HepG2 (cell line): ENCODE data around the gene SMIM9. TPM values are rescaled to one million over a fixed set of nuclear protein-coding genes. Genes with fewer than 3 reads are reported as not detected.

ENCODE experiments used
- CSRNP2 ChIP-seq: sonication (generic); formaldehyde crosslinking; conservative IDR thresholded peaks from 2 replicates; pipeline ENCODE4 v1.8.0; 2022; ENCODE audit warnings: low read depth, missing genetic modification reagents
- GABPB1 ChIP-seq: IDR thresholded peaks from 2 replicates; pipeline ENCODE4 v1.6.1; 2016; ENCODE audit warnings: mild to moderate bottlenecking, missing genetic modification reagents, moderate library complexity, missing compliant biosample characterization
- GMEB1 ChIP-seq: sonication (generic); formaldehyde crosslinking; IDR thresholded peaks from 2 replicates; pipeline ENCODE4 v1.5.1; 2020; ENCODE audit warnings: missing genetic modification reagents, mild to moderate bottlenecking, borderline replicate concordance
- KDM5B ChIP-seq: sonication (generic); formaldehyde crosslinking; IDR thresholded peaks from 2 replicates; pipeline ENCODE4 v1.4.0; 2020; ENCODE audit warnings: missing genetic modification reagents, mild to moderate bottlenecking, borderline replicate concordance
- MAZ ChIP-seq, 2 experiments: sonication (generic) in 1 of 2; formaldehyde crosslinking in 1 of 2; IDR thresholded peaks; 2 replicates each; pipeline versions ENCODE4 v1.5.0 to v1.6.1; 2012 to 2020; ENCODE audit warnings: low read depth in 2 of 2, mild to moderate bottlenecking in 2 of 2, borderline replicate concordance in 1 of 2, improper control_type of control experiment in 1 of 2, low read length in 1 of 2, missing genetic modification reagents in 1 of 2, moderate library complexity in 1 of 2
- NONO ChIP-seq, 2 experiments: fragments of 450-650 bp in 1 of 2; sonication (generic) in 1 of 2; formaldehyde crosslinking in 1 of 2; IDR thresholded peaks in 1 of 2; conservative IDR thresholded peaks in 1 of 2; 2 replicates each; pipeline versions ENCODE4 v1.6.1 to v1.8.0; 2017 to 2022; ENCODE audit warnings: mild to moderate bottlenecking in 1 of 2, missing genetic modification reagents in 1 of 2, moderate library complexity in 1 of 2
- ONECUT2 ChIP-seq: sonication (generic); formaldehyde crosslinking; IDR thresholded peaks from 2 replicates; pipeline ENCODE4 v1.4.0; 2020; ENCODE audit warnings: missing genetic modification reagents
- RBFOX2 ChIP-seq: fragments of 200-400 bp; formaldehyde crosslinking; IDR thresholded peaks from 2 replicates; pipeline ENCODE4 v1.6.1; 2017; ENCODE audit warnings: low read depth, mild to moderate bottlenecking, low read length
- SIN3A ChIP-seq: IDR thresholded peaks from 2 replicates; pipeline ENCODE4 v1.6.1; 2011; ENCODE audit warnings: low read depth, mild to moderate bottlenecking, control low read depth, low read length, borderline replicate concordance
- SIN3B ChIP-seq: fragments of 150-350 bp; IDR thresholded peaks from 2 replicates; pipeline ENCODE4 v1.6.1; 2014; ENCODE audit warnings: low read length
- UBTF ChIP-seq: sonication (generic); formaldehyde crosslinking; IDR thresholded peaks from 2 replicates; pipeline ENCODE4 v1.4.0; 2020; ENCODE audit warnings: mild to moderate bottlenecking, missing genetic modification reagents
- ZFY ChIP-seq: sonication (generic); formaldehyde crosslinking; IDR thresholded peaks from 2 replicates; pipeline ENCODE4 v1.4.0; 2020; ENCODE audit warnings: missing genetic modification reagents
- ZNF12 ChIP-seq: sonication (generic); formaldehyde crosslinking; IDR thresholded peaks from 2 replicates; pipeline ENCODE4 v1.5.0; 2020; ENCODE audit warnings: missing genetic modification reagents
- ZNF274 ChIP-seq: sonication (generic); formaldehyde crosslinking; IDR thresholded peaks from 2 replicates; pipeline ENCODE4 v1.5.1; 2020; ENCODE audit warnings: mild to moderate bottlenecking, missing genetic modification reagents
- ZNF33B ChIP-seq: sonication (generic); formaldehyde crosslinking; IDR thresholded peaks from 2 replicates; pipeline ENCODE4 v1.5.1; 2020; ENCODE audit warnings: mild to moderate bottlenecking, missing genetic modification reagents
- ZNF501 ChIP-seq: sonication (generic); formaldehyde crosslinking; IDR thresholded peaks from 2 replicates; pipeline ENCODE4 v1.5.1; 2020; ENCODE audit warnings: mild to moderate bottlenecking, moderate library complexity, missing genetic modification reagents
- ZNF800 ChIP-seq: sonication (generic); formaldehyde crosslinking; IDR thresholded peaks from 2 replicates; pipeline ENCODE4 v1.4.0; 2020; ENCODE audit warnings: missing genetic modification reagents
- polyA plus RNA-seq, 8 experiments: library from polyadenylated mRNA; depleted of rRNA in 3 of 8; stranded (reverse) in 7 of 8; unstranded in 1 of 8; fragments of >200 nt; fragmentation: Illumina TruSeq in 4 of 8; extraction: Trizol in 4 of 8; gene quantifications; 2 replicates each; pipeline versions ENCODE4 v1.2.1 to v1.2.3, GENCODE V29; 2011 to 2016; ENCODE audit warnings: low read depth in 4 of 8, missing spikeins in 1 of 8, mixed read lengths in 1 of 8; ENCODE audit not compliant: insufficient read depth in 1 of 8
- total RNA-seq, 5 experiments: library from RNA; depleted of rRNA; stranded (reverse); fragments of >200 nt; fragmentation: Illumina TruSeq; extraction: Trizol; gene quantifications; 2 replicates each; pipeline ENCODE4 v1.2.3, GENCODE V29; 2016; ENCODE audit warnings: low read depth in 1 of 5
- TF ChIP-seq, protein P1 (sequence below): sonication (generic); formaldehyde crosslinking; IDR thresholded peaks from 2 replicates; pipeline ENCODE4 v1.5.1; 2020; ENCODE audit warnings: mild to moderate bottlenecking, missing genetic modification reagents, moderate library complexity

SMIM9 gene
- total and polyA plus RNA-seq, 2 of the 13 experiments (the other 11 are each of a cell fraction or from before 2014, with no cell fraction given) = not detected

DNA sequence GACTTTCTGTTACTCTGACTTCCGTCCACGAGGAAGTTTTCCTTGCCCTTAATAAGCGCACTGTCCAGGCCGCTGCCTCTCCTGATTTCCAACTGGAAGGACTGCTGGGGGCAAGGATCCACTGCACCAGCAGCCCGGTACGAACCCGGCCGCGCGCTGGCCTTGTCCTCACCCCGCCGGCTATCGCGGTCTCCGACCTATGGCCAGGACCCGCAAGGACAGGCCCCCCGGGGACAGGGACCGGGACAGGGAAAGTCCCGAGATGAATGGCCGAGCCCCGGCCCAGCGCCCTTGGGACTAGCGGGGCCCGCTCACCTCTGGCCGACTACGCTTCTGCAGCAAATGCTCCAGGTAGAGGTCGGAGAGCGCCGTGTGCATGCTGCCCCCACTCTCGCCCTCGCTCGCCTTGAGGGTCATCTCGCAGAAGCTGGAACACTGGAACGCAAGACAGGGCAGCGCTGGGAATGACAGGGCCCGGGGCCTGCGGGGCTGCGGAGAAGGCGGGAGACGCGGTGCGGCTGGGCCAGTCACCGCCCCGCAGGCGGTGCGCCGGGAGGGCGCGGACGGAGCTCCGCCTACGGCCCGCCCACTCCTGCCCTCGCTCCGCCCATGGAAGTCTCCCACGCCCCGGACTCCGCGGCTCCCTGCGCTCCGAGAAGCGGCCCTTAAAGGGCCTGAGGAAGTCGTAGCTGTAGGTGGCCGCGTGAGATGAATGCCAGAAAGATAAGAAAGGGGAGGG is 29.3 kb downstream of the SMIM9 start, which contains the start of gene MPP1 (continued):
- TF ChIP-seq UBTF (peak; percentile 70; the same call in 1 of the 2 replicates), ONECUT2 (CRISPR knock-in tag) (no peak), SIN3B (no peak), ZNF12 (CRISPR knock-in tag) (no peak), KDM5B (CRISPR knock-in tag) (peak; percentile 19; the same call in 1 of the 2 replicates), ZNF501 (CRISPR knock-in tag) (peak; percentile 70; the same call in 1 of the 2 replicates), GMEB1 (CRISPR knock-in tag) (peak; percentile 63), RBFOX2 (peak; percentile 59), ZNF33B (CRISPR knock-in tag) (0 out of 2 replicates have a peak, but pooled peaks have one; percentile 82), MAZ (IDR thresholded peaks at IDR 0.05; ENCODE audit: borderline replicate concordance, low read depth, low read length) (no peak), MAZ (CRISPR knock-in tag; IDR thresholded peaks at IDR 0.05; ENCODE audit: low read depth) (peak; percentile 40; the same call in 1 of the 2 replicates), NONO (IDR thresholded peaks at IDR 0.05) (no peak), NONO (CRISPR knock-in tag; conservative IDR thresholded peaks at IDR 0.05) (0 out of 2 replicates have a peak, but pooled peaks have one; percentile 43), SIN3A (peak; percentile 53; the same call in 1 of the 2 replicates), ZNF274 (CRISPR knock-in tag) (peak; percentile 58; the same call in 1 of the 2 replicates), CSRNP2 (no peak), GABPB1 (CRISPR knock-in tag) (peak; percentile 52; the same call in 1 of the 2 replicates), ZNF800 (CRISPR knock-in tag) (0 out of 2 replicates have a peak, but pooled peaks have one; percentile 23), ZFY (peak; percentile 69; the same call in 1 of the 2 replicates)
- TF ChIP-seq, protein P1, sequence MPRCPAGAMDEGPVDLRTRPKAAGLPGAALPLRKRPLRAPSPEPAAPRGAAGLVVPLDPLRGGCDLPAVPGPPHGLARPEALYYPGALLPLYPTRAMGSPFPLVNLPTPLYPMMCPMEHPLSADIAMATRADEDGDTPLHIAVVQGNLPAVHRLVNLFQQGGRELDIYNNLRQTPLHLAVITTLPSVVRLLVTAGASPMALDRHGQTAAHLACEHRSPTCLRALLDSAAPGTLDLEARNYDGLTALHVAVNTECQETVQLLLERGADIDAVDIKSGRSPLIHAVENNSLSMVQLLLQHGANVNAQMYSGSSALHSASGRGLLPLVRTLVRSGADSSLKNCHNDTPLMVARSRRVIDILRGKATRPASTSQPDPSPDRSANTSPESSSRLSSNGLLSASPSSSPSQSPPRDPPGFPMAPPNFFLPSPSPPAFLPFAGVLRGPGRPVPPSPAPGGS (CRISPR knock-in tag) = peak; percentile 61; the same call in 1 of the 2 replicates
